Measurements from ENCODE around the gene CSNK1A1.
A peak's percentile ranks its signal among the peaks of the same experiment; 100 is the strongest.

The CSNK1A1 gene

GRCh38 chr5:149552553-149553160, 1.4 kb upstream of the CSNK1A1 start:
- TF ChIP-seq, protein P1, sequence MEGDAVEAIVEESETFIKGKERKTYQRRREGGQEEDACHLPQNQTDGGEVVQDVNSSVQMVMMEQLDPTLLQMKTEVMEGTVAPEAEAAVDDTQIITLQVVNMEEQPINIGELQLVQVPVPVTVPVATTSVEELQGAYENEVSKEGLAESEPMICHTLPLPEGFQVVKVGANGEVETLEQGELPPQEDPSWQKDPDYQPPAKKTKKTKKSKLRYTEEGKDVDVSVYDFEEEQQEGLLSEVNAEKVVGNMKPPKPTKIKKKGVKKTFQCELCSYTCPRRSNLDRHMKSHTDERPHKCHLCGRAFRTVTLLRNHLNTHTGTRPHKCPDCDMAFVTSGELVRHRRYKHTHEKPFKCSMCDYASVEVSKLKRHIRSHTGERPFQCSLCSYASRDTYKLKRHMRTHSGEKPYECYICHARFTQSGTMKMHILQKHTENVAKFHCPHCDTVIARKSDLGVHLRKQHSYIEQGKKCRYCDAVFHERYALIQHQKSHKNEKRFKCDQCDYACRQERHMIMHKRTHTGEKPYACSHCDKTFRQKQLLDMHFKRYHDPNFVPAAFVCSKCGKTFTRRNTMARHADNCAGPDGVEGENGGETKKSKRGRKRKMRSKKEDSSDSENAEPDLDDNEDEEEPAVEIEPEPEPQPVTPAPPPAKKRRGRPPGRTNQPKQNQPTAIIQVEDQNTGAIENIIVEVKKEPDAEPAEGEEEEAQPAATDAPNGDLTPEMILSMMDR (conservative IDR thresholded peaks at IDR 0.05; ENCODE audit: low read length), result no peak
- no peak for DNase-seq (ENCODE audit: low read depth)
- no peak overlapping the region for H3K4me3 ChIP-seq (ENCODE audit: low read length)

DNA sequence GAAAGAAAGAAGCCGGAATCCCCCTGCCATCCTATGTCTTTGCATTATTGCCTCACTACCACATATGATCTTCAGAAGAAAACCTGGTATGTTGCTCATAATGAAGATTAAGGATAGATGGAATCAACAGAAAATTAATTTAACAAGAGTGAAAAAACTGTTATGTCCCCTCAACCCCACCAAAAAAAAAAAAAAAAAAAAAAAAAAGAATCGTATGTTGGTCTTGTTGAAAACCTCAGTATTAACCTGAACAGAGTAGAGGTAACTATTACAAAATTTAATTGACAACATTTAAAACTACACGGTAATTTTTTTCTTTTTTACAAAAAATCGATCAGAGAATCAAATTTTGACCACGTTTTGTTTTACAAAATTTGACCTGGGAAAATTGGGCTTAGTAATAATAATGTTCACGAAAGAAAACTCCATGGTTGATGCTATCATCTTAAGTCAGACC, 827 bp upstream of the CSNK1A1 start:
- TF ChIP-seq, protein P1 (conservative IDR thresholded peaks at IDR 0.05; ENCODE audit: low read length), result no peak
- no peak for DNase-seq (ENCODE audit: low read depth)

GRCh38 chr5:149550594-149551226, 529 bp downstream of the CSNK1A1 start:
- peak overlapping the region; percentile 99 for H3K4me3 ChIP-seq (ENCODE audit: low read length)
- TF ChIP-seq, protein P1 (conservative IDR thresholded peaks at IDR 0.05; ENCODE audit: low read length), result no peak
- no peak for DNase-seq (ENCODE audit: low read depth)

More for the DNA sequence above, 827 bp upstream of the CSNK1A1 start:
- peak overlapping the region; percentile 99 for H3K4me3 ChIP-seq (ENCODE audit: low read length)

GRCh38 chr5:149550268-149550583, 1.0 kb downstream of the CSNK1A1 start:
- TF ChIP-seq, protein P1 (conservative IDR thresholded peaks at IDR 0.05; ENCODE audit: low read length), result no peak
- peak overlapping the region; percentile 99 for H3K4me3 ChIP-seq (ENCODE audit: low read length)
- DNase-seq (ENCODE audit: low read depth), result peak; percentile 71

DNA sequence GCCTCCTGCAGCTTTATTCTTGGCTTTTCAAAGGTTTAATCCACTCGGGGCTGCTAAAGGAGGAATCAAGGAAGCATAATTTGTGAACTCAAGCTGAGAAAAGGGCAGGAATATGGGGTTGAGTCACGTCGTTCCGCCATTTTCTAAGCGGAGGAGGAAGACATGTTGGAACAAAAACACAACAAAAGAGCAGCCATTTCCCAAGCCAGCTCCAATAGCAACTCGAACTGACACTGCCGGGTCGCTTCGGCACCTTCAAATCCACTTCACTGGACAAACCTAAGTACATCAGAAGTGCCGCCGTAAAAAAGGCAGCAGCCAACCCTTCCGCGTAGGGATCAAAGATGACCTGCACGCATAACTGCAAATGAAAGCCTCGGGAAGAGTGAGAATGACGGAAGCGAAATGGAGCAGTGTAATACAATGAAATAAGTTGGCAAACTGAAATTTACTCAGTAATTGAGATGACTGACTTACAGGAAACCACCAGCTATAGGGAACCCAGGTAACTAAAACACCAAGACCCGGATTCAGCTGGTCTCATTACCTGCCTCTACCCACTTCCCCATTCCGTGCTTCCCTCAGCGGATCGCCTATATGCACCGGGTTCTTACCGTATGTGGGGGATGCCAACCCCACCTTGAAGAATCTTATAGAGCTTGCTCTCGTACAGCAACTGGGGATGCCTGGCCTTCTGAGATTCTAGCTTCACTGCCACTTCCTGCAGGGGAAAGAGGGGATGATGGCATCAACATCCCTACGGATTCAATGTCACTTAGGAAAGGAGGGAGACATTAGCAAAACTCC, 1.6 kb downstream of the CSNK1A1 start:
- peak overlapping the region; percentile 99 for H3K4me3 ChIP-seq (ENCODE audit: low read length)
- DNase-seq (ENCODE audit: low read depth), result peak; percentile 56
- TF ChIP-seq, protein P1 (conservative IDR thresholded peaks at IDR 0.05; ENCODE audit: low read length), result no peak

GRCh38 chr5:149546974-149547373, 4.3 kb downstream of the CSNK1A1 start:
- TF ChIP-seq, protein P1 (conservative IDR thresholded peaks at IDR 0.05; ENCODE audit: low read length), result no peak
- H3K4me3 ChIP-seq (ENCODE audit: low read length), result peak overlapping the region; percentile 2
- no peak for DNase-seq (ENCODE audit: low read depth)

Data from AG10803 (cell line).